Measurements from ENCODE around the gene WDR59. TPM values are rescaled to one million over a fixed set of nuclear protein-coding genes. Genes with fewer than 3 reads are reported as not detected.

Gene WDR59
- total RNA-seq, 2 donors from 2014 or later: 12.5 to 18.0 TPM

- no peak for TF ChIP-seq CTCF (IDR thresholded peaks at IDR 0.05)
- H3K9me3 ChIP-seq: no peaks in the 10 kb centered on the region
- peaks cover 44% of the 10 kb centered on the region for H3K36me3 ChIP-seq
- H3K4me3 ChIP-seq: no peak overlapping the region
- no peak for DNase-seq (ENCODE audit: low spot score)
- H3K27ac ChIP-seq: no peak overlapping the region
- H3K27me3 ChIP-seq: no peaks in the 10 kb centered on the region
- peaks cover 0 to 6% of the 10 kb centered on the region in 2 donors for H3K4me1 ChIP-seq
These were observed 45.2 kb downstream of the WDR59 start for GRCh38 chr16:74939688-74940087.

GRCh38 chr16:74936902-74937560 is 47.9 kb downstream of the WDR59 start:
- TF ChIP-seq CTCF (IDR thresholded peaks at IDR 0.05): no peak
- H3K27ac ChIP-seq: no peak overlapping the region
- H3K27me3 ChIP-seq: no peaks in the 10 kb centered on the region
- H3K9me3 ChIP-seq: no peaks in the 10 kb centered on the region
- no peak overlapping the region for H3K4me3 ChIP-seq
- DNase-seq (ENCODE audit: low spot score): no peak
- peaks cover 58% of the 10 kb centered on the region for H3K36me3 ChIP-seq
- no peaks in the 10 kb centered on the region for H3K4me1 ChIP-seq

DNA sequence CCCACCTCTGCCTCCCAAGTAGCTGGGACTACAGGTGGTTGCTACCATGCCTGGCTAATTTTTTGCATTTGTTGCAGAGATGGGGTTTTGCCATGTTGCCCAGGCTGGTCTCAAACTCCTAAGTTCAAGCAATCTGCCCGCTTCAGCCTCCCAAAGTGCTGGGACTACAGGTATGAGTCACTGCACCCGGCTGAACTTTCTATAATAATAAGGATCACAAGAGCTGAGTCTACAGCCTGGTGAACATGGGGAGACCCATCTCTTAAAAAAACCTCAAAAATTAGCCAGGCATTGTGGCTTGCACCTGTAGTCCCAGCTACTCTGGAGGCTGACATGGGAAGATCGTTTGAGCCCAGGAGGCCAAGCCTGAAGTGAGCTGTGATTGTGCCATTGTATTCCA is 53.5 kb downstream of the WDR59 start:
- H3K27ac ChIP-seq: no peak overlapping the region
- no peak overlapping the region for H3K4me3 ChIP-seq
- H3K27me3 ChIP-seq: no peaks in the 10 kb centered on the region
- no peak for TF ChIP-seq CTCF (IDR thresholded peaks at IDR 0.05)
- no peak for DNase-seq (ENCODE audit: low spot score)
- H3K9me3 ChIP-seq: no peaks in the 10 kb centered on the region
- H3K4me1 ChIP-seq: no peaks in the 10 kb centered on the region
- peaks cover 30% of the 10 kb centered on the region for H3K36me3 ChIP-seq

GRCh38 chr16:74929636-74930035 is 55.3 kb downstream of the WDR59 start:
- H3K9me3 ChIP-seq: no peaks in the 10 kb centered on the region
- peaks cover 20% of the 10 kb centered on the region for H3K36me3 ChIP-seq
- no peak overlapping the region for H3K4me3 ChIP-seq
- no peaks in the 10 kb centered on the region for H3K27me3 ChIP-seq
- no peak for TF ChIP-seq CTCF (IDR thresholded peaks at IDR 0.05)
- H3K27ac ChIP-seq: no peak overlapping the region
- H3K4me1 ChIP-seq: no peaks in the 10 kb centered on the region
- no peak for DNase-seq (ENCODE audit: low spot score)

DNA sequence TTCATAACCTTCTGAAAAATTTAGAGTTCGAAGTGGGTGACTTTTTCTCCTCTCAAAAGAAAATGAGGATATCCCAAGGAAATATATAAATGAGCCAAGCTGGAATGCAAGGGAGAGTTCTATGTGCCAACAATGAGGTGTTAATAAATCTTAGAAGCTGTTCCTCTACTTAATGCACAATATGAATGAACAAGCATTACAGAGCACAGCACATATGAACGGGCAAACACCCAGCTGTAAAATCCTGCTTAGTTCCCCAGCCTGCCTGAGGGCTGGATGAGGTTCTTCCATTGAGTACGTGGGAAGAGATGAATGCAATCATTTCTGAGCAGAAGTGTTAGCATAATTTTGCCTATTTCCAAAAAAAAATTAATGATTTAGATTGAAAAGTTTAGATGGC is 58.1 kb downstream of the WDR59 start:
- peaks cover 16% of the 10 kb centered on the region for H3K36me3 ChIP-seq
- no peak overlapping the region for H3K4me3 ChIP-seq
- DNase-seq (ENCODE audit: low spot score): no peak
- no peak for TF ChIP-seq CTCF (IDR thresholded peaks at IDR 0.05)
- H3K4me1 ChIP-seq: no peaks in the 10 kb centered on the region
- no peak overlapping the region for H3K27ac ChIP-seq
- no peaks in the 10 kb centered on the region for H3K27me3 ChIP-seq
- no peaks in the 10 kb centered on the region for H3K9me3 ChIP-seq

Data from right atrium auricular region (tissue), 2 donors.